ENCODE data around the gene AGR3.

Gene AGR3

DNA sequence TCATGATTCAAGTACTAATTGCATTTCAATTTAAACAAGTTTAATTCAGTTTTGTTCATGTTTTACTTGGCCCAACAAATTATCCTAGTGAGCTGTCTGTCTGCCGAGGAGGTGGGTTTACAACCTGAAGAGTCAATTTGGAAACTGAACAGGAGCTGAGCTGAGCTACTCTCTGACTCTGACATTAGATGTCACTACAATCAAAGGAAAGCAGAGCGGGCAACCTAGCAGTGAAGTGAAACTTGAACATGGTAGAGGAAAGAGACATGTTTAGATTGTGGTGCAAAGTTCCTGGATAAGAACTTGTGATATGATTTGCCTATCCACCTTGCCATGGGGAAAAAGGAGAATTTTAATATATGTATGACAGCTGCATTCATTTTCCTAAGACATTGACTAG is 9.6 kb upstream of the AGR3 start:
- no peaks in the 10 kb centered on the region for H3K36me3 ChIP-seq (ENCODE audit: control insufficient read depth in 2 of 2, insufficient read depth in 1 of 2, low read length in 2 of 2)
- no peak overlapping the region for H3K27ac ChIP-seq (ENCODE audit: extremely low read depth, low read depth, low read length)
- no peaks in the 10 kb centered on the region for H3K9me3 ChIP-seq (ENCODE audit: control insufficient read depth, insufficient read depth, low read depth, low read length)
- TF ChIP-seq ZNF146 (tag by site-specific recombination; IDR thresholded peaks at IDR 0.05) (no peak), ZNF621 (tag by site-specific recombination; IDR thresholded peaks at IDR 0.05) (no peak), ZNF776 (tag by site-specific recombination; IDR thresholded peaks at IDR 0.05; ENCODE audit: borderline replicate concordance) (no peak), ZNF664 (tag by site-specific recombination; IDR thresholded peaks at IDR 0.05) (no peak), ZNF654 (tag by site-specific recombination; IDR thresholded peaks at IDR 0.05; ENCODE audit: low read depth) (peak; percentile 82)
- TF ChIP-seq, protein P1, sequence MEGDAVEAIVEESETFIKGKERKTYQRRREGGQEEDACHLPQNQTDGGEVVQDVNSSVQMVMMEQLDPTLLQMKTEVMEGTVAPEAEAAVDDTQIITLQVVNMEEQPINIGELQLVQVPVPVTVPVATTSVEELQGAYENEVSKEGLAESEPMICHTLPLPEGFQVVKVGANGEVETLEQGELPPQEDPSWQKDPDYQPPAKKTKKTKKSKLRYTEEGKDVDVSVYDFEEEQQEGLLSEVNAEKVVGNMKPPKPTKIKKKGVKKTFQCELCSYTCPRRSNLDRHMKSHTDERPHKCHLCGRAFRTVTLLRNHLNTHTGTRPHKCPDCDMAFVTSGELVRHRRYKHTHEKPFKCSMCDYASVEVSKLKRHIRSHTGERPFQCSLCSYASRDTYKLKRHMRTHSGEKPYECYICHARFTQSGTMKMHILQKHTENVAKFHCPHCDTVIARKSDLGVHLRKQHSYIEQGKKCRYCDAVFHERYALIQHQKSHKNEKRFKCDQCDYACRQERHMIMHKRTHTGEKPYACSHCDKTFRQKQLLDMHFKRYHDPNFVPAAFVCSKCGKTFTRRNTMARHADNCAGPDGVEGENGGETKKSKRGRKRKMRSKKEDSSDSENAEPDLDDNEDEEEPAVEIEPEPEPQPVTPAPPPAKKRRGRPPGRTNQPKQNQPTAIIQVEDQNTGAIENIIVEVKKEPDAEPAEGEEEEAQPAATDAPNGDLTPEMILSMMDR (tag by site-specific recombination; IDR thresholded peaks at IDR 0.05) = peak; percentile 52; the same call in 1 of the 2 replicates
- H3K4me1 ChIP-seq (ENCODE audit: control insufficient read depth, insufficient read depth, low read length) = no peaks in the 10 kb centered on the region
- H3K4me3 ChIP-seq (ENCODE audit: low read depth, low read length) = no peak overlapping the region
- ChIA-PET POLR2A (no interaction called here), CTCF (interaction anchor here (0.6 to 4.3 kb wide), 23 partner anchors 8 to 1300 kb away, joined by 3 to 50 read pairs (median 3); partner anchors contain the start of gene AGR3)

DNA sequence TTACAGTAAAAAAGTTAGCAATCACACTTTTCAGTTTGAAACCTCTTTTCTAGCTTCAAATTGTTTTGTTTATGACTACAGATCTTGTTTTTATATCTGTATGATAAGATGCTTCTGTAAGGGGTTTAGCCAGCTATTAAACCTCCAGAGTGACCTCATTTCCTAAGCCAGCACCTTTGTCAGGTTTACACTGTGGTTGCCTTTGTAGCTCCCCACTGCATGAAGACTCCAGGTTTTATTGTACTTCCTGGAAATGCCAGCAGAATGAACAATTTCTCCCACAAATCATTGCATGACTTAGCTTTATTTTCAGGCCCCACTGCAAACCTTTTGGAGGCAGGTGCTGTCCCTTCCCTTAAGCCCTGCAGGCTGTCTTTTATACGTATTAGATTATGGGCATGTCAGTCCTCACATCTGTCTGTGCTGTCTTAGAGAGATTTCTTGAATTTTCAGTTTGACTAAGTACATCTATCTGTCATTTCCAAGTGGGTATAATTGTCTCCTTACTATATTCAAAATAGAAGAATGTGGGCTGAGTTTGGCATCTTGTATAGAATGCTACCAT is 8.2 kb upstream of the AGR3 start:
- Histone ChIP-seq H3K27ac (ENCODE audit: extremely low read depth, low read depth, low read length) (no peak overlapping the region), H3K4me1 (ENCODE audit: control insufficient read depth, insufficient read depth, low read length) (no peaks in the 10 kb centered on the region), H3K4me3 (ENCODE audit: low read depth, low read length) (no peak overlapping the region), H3K36me3 (ENCODE audit: control insufficient read depth in 2 of 2, insufficient read depth in 1 of 2, low read length in 2 of 2) (no peaks in the 10 kb centered on the region), H3K9me3 (ENCODE audit: control insufficient read depth, insufficient read depth, low read depth, low read length) (no peaks in the 10 kb centered on the region)
- POLR2A ChIA-PET = no interaction called here
- CTCF ChIA-PET = interaction anchor here (0.6 to 1.4 kb wide), 3 partner anchors 28 to 1447 kb away, joined by 3 to 8 read pairs (median 5); no protein-coding TSS in a partner anchor
- TF ChIP-seq GLIS2 (tag by site-specific recombination; IDR thresholded peaks at IDR 0.05) = no peak
- TF ChIP-seq, protein P2, sequence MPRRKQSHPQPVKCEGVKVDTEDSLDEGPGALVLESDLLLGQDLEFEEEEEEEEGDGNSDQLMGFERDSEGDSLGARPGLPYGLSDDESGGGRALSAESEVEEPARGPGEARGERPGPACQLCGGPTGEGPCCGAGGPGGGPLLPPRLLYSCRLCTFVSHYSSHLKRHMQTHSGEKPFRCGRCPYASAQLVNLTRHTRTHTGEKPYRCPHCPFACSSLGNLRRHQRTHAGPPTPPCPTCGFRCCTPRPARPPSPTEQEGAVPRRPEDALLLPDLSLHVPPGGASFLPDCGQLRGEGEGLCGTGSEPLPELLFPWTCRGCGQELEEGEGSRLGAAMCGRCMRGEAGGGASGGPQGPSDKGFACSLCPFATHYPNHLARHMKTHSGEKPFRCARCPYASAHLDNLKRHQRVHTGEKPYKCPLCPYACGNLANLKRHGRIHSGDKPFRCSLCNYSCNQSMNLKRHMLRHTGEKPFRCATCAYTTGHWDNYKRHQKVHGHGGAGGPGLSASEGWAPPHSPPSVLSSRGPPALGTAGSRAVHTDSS (tag by site-specific recombination; IDR thresholded peaks at IDR 0.05) = no peak
- TF ChIP-seq ZNF174 (tag by site-specific recombination; IDR thresholded peaks at IDR 0.05) = no peak
- TF ChIP-seq ZNF112 (tag by site-specific recombination; IDR thresholded peaks at IDR 0.05) = no peak
- no peak for TF ChIP-seq ZSCAN16 (tag by site-specific recombination; IDR thresholded peaks at IDR 0.05)
- TF ChIP-seq ZNF10 (tag by site-specific recombination; IDR thresholded peaks at IDR 0.05) = no peak
- no peak for TF ChIP-seq ZNF350 (tag by site-specific recombination; IDR thresholded peaks at IDR 0.05)
- no peak for TF ChIP-seq ZNF76 (tag by site-specific recombination; IDR thresholded peaks at IDR 0.05; ENCODE audit: borderline replicate concordance, low read depth)
- TF ChIP-seq ZNF626 (tag by site-specific recombination; IDR thresholded peaks at IDR 0.05) = no peak
- TF ChIP-seq, protein P3, sequence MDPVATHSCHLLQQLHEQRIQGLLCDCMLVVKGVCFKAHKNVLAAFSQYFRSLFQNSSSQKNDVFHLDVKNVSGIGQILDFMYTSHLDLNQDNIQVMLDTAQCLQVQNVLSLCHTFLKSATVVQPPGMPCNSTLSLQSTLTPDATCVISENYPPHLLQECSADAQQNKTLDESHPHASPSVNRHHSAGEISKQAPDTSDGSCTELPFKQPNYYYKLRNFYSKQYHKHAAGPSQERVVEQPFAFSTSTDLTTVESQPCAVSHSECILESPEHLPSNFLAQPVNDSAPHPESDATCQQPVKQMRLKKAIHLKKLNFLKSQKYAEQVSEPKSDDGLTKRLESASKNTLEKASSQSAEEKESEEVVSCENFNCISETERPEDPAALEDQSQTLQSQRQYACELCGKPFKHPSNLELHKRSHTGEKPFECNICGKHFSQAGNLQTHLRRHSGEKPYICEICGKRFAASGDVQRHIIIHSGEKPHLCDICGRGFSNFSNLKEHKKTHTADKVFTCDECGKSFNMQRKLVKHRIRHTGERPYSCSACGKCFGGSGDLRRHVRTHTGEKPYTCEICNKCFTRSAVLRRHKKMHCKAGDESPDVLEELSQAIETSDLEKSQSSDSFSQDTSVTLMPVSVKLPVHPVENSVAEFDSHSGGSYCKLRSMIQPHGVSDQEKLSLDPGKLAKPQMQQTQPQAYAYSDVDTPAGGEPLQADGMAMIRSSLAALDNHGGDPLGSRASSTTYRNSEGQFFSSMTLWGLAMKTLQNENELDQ (tag by site-specific recombination; IDR thresholded peaks at IDR 0.05; ENCODE audit: low read depth) = no peak
- no peak for TF ChIP-seq HOXC10 (CRISPR knock-in tag; IDR thresholded peaks at IDR 0.05)
- TF ChIP-seq ZNF211 (tag by site-specific recombination; IDR thresholded peaks at IDR 0.05; ENCODE audit: low read depth) = no peak
- TF ChIP-seq ZNF157 (tag by site-specific recombination; IDR thresholded peaks at IDR 0.05) = no peak
- TF ChIP-seq, protein P4, sequence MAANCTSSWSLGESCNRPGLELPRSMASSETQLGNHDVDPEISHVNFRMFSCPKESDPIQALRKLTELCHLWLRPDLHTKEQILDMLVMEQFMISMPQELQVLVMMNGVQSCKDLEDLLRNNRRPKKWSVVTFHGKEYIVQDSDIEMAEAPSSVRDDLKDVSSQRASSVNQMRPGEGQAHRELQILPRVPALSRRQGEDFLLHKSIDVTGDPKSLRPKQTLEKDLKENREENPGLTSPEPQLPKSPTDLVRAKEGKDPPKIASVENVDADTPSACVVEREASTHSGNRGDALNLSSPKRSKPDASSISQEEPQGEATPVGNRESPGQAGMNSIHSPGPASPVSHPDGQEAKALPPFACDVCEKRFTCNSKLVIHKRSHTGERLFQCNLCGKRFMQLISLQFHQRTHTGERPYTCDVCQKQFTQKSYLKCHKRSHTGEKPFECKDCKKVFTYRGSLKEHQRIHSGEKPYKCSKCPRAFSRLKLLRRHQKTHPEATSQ (tag by site-specific recombination; IDR thresholded peaks at IDR 0.05) = no peak
- no peak for TF ChIP-seq ZNF266 (tag by site-specific recombination; IDR thresholded peaks at IDR 0.05; ENCODE audit: low read depth)
- TF ChIP-seq, protein P5, sequence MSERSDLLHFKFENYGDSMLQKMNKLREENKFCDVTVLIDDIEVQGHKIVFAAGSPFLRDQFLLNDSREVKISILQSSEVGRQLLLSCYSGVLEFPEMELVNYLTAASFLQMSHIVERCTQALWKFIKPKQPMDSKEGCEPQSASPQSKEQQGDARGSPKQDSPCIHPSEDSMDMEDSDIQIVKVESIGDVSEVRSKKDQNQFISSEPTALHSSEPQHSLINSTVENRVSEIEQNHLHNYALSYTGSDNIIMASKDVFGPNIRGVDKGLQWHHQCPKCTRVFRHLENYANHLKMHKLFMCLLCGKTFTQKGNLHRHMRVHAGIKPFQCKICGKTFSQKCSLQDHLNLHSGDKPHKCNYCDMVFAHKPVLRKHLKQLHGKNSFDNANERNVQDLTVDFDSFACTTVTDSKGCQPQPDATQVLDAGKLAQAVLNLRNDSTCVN (tag by site-specific recombination; optimal IDR thresholded peaks at IDR 0.05) = no peak
- no peak for TF ChIP-seq ZFHX2 (tag by site-specific recombination; conservative IDR thresholded peaks at IDR 0.05)
- TF ChIP-seq ZNF473 (tag by site-specific recombination; IDR thresholded peaks at IDR 0.05) = no peak

Measured in HEK293 (cell line).